HG03457 (cell line): Measurements from ENCODE around the gene CNOT1.

Source experiments
- ATAC-seq: cut with Tn5 transposase; IDR thresholded peaks from one replicate; pipeline ENCODE4 v1.9.1; 2021; ENCODE audit warnings: moderate number of reproducible peaks; ENCODE audit not compliant: unreplicated experiment

CNOT1 gene

GRCh38 chr16:58518980-58519368, 110.7 kb downstream of the CNOT1 start:
- no peak for ATAC-seq

GRCh38 chr16:58518083-58518979, 111.3 kb downstream of the CNOT1 start:
- ATAC-seq: no peak

- ATAC-seq: no peak
Observed at GRCh38 chr16:58516768-58517107, 112.9 kb downstream of the CNOT1 start.

GRCh38 chr16:58515871-58516767, 113.5 kb downstream of the CNOT1 start:
- ATAC-seq: no peak

DNA sequence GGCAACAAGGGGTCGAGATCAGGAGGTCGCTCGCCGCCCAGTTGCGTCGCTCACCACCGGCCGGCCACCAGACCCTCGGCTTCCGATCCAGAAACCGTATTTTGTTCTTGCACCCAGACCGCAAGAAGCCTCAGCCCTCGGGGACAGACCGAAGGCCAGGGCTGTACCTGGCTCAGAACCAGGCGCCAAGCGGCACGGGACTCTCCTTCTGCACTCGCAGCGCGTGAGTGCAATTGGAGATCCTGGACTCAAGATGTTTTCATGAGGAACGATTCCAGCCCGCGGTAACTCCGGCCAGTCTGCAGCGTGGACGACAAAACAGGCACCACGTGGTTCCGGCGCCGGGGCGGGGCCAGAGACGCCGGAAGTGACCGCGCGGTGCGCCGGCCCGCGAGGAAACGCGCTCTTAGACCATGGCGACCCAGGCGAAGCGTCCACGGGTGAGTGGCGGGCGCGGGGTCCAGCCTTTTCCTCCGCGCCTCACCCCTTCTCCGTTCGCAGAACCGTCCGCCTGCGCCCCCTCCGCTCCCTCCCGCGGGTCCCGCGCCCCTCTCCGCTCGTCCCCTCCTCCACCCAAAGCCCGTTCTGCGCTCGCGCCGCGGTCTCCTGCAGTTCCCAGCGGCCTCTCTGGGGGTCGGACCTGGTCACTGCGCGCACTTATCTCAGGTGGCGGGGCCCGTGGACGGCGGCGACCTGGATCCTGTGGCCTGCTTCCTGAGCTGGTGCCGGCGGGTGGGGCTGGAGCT, 114.3 kb downstream of the CNOT1 start, which contains the start of gene SETD6:
SETD6 (plus strand) TSS at position 393 of the 746 bp plus-strand sequence; CDS start at position 414, 21 bp downstream.
- peak; percentile 63 for ATAC-seq

GRCh38 chr16:58513874-58514273, 115.8 kb downstream of the CNOT1 start:
- no peak for ATAC-seq

DNA sequence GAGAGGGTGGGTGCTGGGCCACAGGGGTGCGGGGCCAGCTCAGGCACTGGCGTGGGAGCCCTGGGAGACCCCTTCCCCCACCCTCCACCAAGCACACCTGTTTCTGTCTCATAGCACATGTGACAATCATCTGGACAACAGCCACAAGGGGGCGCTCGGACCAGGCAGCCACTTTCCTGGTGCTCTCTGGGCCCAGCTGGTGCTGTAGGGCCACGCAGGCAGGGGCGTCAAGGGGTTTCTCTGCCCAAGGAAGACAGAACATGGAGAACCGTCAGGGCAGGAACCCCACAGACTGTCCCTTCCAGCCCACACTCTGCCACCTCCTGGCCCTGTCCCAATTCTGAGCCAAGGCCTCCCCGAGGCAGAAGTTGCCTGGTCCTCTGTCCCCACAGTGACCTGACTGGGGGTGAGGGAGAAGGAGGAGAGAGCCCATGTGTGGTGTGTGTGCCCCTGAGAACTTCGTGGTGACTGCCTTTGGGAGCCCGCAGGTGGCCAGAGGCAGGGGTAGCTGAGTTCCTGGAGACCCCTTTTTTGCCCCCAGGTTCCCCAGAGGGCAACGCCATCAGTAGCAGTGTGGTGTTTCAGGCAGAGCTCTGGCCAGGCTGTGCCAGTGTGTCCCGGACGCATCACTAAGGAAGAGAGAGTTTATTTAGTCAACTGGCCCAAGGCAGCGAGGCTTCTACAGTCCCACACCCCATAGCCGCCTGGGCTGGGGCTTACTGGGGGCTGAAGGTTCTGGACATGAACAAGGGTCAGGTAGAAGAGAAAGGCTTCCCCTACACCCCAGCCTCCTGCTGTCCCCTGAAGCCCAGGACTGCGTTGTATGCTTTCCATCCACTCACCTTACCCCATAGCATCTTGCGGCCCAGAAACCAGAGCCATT, 117.5 kb downstream of the CNOT1 start:
- no peak for ATAC-seq

GRCh38 chr16:58510776-58511628, 118.6 kb downstream of the CNOT1 start:
- ATAC-seq: no peak

DNA sequence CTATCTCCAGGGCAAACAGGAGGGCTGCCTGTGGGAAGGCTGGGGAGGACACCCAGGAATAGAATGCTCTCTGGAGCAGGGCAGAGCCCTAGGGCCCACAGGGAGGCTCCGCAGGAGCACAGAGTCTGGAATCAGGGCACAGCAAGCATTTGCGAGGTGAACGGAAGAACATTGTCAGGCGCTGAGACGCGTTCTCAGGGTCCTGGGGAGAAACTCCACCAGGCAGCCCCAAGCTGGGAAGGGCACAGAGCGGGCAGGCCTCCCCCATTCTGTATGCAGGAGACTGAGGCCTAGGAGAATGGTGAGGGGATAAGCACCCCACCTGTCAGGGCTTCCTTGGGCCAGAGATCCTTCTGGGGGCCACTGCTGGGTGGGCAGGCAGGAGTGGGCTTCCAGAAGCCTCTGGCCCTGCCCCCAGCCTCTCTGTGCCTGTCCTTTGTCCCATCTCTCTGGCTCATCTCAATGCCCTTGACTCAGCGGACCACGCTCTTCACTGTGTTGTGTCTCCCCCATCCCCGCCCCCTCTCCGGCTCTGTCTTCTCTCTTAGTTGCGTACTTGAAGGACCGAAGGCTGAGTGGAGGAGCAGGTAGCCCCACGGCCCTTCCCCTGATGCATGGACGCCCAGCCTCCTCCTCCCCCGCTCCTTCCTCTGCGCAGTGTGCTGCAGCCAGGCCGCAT, 119.4 kb downstream of the CNOT1 start:
- ATAC-seq: no peak

DNA sequence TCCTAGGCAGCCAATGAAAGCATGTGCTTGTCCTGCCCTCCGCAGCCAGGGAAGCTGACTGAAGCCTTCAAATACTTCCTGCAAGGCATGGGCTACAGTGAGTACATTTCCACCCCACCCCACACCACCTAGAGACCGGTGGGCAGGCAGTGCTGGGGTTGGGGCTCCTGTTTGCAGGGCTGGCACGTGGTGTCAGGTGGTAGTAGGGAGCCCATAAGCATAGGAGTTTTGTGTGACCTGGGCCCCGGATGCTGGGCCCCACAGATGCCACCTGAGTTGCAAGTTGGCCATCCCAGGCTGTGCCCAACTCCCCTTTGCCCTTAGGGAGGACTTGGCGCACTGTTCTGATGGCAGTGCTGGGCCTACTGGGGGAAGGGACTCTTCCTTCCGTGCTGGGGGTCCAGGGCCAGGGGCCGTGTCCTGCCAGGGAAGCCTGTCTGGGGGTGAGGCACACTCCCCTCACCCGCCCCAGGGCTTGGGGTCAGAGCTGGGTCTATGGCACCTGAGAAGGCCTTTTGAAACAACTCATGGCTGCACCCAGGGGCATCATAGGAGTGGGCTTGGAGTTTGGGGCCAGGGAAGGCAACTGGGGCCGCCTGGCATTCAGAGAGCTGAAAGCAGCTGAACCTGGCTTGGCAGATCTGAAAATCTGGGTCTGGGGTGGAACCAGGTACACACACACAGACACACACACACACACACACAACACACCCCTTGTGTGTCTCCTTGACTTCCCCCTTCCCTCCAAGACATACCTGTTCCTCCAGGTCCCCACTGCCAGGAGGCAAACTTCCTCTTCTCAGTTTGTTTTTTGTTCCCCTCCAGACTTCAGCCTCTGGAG, 120.2 kb downstream of the CNOT1 start:
- no peak for ATAC-seq

DNA sequence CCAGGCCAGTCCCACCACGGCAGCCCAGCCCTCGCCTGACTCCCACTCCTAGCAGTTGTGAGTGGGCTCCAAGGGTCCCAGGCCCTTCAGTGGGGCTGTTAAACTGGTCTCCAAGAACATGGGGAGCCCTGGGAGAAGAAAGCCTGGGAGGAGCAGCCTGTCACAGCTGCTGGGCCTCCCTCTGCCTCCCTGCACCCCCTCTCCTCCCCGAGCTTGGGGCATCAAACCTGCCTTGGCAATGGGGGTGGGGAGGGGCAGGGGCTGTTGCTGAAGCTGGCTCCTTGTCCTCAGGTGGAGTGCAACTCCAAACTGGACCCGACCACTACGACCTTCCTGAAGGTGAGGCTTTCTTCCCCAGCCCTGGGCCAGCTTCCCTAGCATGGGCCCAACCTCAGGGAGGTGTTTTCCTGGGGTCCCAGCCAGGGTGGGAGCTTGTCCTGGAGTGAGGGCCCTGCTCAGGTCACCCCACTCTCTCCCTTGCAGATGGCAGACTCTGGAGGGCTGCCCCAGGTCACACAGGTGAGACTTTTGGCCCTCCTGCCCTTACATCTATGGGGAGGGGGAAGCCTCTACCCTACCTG, 120.9 kb downstream of the CNOT1 start:
- no peak for ATAC-seq

DNA sequence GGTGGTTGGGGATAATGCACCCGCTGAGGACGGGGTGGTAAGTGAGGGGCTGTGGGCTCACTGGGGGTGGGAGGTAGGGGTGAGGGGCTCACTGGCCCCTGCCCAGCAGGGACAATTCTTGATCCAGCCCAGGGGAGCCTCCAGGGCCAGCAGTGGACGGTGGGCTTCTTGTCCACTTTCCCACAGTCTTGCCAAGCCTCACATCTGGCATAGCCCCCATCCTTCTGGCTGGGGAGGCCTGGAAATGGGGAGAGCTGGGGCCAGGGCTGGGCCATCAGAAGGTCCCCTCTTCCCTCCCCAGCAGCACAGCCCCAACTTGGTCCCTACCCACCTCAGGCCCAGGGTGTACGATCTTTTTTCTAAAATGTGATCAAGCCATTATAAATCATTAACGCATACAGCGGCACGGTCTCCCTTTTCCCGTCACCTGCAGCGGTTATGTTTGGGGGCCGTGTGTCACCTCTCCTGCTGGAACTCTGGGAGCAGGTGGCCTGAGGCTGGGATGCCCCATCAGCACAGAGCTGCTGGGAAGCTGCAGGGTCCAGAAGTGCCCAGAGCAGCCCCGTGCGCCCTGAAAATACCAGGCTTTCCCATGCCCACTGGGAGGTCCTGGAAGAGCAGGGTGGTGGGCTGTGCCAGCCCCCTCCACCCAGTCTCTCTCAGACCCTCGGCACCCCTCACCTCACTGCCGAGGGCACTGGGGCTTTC, 121.5 kb downstream of the CNOT1 start:
- ATAC-seq: no peak

DNA sequence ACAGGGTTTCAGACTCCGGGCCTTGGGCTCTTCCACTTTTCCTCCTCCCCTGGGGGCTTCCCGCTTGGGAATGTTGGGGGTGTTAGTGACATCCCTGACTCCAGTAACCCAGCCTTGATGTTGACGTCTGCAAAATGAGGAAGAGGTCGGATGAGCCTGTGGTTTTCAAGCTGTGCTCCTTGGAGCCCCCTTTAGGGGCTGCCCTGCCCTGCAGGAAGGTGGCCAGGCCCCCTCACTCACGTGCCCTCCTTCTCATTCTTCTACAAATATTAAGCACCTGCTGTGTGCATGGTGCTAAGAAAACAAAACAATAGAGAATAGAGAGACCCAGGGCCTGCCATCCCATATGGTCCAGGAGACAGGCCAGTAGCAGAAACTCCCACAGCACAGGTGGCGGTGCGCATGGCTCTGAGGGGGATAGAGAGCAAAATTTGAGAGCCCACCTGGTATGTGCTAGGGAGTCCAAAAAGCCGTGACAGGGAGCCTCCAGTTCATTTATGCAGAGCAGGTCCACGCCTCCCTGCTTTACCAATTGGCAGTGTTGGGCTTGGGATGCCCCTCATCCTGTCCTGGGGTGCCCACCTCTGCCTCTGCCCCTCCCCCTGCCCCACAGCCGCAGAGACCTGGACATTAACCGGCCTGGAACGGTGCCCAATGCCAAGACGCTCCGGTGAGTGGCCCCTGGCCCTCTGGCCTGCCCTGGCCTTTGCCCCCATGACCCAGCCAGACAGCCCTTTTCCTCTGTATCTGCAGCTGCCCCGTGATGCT, 122.2 kb downstream of the CNOT1 start:
- no peak for ATAC-seq

- no peak for ATAC-seq
Observed at GRCh38 chr16:58506241-58507194, 123.1 kb downstream of the CNOT1 start.
